Globus pallidus (tissue), 1 donor: ENCODE results near the gene PHKB.
"Not testable (repeated sequence)": the region's sequence is repeated elsewhere in the genome, so short reads cannot be mapped to it uniquely, and the experiment has no call there.

ENCODE experiments used
- DNase-seq: peaks from one replicate; pipeline ENCODE4 v3.0.0-alpha.2; 2015; ENCODE audit warnings: low spot score

The PHKB gene

DNA sequence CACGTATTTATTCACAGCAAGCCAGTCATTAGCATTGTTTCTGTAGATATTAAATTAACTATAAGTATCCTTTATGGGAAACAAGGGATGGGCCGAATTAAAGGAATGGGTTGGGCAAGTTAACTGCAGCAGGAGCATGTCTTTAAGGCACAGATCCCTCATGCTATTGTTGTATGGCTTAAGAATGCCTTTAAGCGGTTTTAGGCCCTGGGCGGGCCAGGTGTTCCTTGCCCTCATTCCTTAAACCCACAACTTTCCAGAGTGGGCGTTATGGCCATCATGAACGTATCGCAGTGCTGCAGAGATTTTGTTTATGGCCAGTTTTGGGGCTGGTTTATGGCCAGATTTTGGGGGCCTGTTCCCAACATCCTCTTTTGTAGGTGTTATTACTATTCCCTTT is 9.1 kb downstream of the PHKB start:
- DNase-seq: no peak

DNA sequence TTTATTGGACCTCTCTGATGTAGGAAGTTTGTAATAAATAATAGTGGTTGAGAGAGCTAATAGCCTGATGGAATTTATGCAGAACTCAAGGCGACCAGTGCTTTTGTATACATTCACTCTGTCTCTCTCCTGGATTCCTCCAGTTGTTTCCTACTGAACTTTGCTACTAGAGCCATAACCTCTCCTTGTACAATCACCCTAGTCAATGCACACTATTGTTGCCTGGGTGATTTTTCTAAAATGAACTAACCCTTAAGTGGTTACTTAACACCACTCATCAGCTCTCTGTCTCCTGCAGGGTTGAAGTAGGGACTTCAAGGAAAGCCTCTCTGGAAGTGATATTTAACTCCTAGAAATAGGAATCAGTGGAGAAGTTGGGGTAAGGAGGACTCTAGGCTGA is 9.7 kb downstream of the PHKB start:
- DNase-seq: no peak

DNA sequence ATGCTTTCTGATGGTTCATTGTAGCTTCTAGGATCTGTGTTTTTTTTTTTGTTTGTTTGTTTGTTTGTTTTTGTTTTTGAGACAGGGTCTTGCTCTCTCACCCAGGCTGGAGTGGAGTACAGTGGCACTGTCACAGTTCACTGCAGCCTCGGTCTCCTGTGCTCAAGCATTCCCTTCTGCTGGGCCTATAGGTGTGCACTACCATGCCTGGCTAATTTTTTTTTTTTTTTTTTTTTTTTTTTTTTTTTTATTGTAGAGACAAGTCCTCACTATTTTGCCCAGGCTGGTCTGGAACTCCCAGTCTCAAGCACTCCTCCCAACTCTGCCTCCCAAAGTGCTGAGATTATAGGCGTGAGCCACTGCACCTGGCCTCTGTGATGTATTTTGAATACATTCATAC is 11.9 kb downstream of the PHKB start:
- not testable (repeated sequence) for DNase-seq

DNA sequence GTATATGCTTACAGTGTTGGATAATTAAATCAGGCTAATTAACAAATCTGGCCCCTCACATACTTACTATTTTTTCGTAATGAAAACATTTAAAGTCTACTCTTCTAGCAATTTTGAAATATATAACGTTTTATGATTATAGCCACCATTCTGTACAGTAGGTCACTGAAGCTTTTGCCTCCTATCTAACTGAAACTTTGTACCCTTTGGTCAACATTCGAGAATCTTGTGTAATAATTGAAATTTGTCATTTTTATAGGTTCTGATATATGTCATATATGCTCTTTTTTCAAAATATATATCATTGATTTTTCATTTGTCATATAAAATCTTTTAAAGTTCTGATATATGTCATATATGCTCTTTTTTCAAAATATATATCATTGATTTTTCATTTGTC is 12.7 kb downstream of the PHKB start:
- no peak for DNase-seq

DNA sequence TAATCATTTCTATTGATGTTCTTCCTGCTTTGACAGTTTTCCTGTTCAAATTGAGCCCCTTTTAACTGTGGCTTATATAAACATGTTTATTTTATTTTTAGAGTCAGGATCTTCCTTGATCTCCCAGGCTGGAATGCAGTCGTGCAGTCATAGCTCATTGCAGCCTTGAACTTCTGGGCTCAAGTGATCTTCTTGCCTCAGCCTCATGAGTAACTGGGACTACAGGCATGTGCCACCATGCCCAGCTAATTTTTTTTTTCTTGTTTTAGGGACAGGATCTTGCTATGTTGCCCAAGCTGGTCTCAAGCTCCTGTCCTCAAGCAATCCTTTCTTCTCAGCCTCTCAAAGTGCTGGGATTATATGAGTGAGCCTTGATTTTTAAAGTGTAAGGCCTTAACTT is 14.7 kb downstream of the PHKB start:
- no peak for DNase-seq

DNA sequence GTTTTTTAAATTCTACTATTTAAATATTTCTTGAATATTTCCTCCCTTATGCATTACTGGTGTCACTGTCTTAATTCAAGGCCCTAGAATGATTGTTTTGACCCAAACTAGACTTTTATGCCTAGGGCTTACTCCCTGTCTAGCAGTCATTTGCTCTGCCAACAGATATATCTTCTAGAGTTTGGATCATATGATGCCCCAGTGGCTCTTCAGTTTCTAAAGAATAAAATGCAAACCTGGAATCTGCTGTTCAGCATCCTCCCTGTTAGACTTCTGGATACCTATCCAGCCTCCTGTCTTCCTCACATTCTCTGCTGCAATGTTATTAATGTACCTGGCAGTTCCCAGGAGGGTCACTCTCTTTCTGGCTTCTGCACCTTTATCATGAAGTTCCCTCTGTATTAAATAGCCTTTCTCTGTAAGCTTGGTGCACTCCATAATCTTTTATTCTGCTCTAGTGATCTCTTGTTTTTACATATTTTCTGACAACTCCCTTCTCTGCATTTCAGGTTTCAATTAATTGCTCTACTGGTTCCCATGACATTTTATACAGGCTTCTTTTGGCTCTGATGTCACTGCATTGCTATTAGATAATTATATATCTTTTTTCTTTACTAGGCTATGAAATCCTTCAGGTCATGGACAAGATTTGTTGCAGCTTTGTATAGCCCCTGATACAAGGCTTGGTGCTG is 15.7 kb downstream of the PHKB start:
- no peak for DNase-seq

DNA sequence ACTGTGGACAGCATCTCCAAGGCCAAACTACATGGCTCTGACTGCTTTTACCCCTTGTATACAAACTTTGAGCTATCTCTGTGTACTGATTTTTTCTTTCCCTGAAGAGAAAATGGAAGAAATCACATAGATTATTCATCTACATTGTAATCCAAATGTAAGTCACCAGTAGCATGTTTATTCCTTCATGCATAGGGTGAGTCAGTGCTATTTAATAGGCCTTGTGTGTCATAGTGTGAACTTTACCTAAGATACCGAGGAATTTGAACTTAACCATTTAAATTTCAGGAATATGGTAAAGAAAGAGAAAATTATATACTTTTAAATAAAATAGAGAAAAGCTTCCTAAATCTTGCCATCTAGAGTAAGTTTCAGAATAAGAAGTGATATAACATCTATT is 16.5 kb downstream of the PHKB start:
- no peak for DNase-seq

DNA sequence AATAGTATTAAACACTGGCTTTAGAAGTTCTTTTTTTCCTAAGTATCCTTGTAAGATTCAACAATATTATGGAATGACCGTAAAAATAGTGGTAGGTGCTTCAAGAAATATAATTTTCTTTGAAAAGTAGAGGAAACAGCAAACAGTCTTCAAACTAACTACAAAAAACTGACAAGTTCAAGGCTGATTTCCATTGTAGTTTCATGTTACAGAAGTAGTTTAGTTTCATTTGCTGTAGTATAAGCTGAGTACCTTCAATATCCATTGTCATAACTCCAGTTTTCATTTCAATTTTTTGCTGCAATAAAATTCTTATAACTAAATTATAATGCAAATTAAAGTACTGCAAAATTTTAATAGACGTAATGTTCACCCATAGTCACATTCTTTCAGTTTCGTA is 19.3 kb downstream of the PHKB start:
- no peak for DNase-seq

DNA sequence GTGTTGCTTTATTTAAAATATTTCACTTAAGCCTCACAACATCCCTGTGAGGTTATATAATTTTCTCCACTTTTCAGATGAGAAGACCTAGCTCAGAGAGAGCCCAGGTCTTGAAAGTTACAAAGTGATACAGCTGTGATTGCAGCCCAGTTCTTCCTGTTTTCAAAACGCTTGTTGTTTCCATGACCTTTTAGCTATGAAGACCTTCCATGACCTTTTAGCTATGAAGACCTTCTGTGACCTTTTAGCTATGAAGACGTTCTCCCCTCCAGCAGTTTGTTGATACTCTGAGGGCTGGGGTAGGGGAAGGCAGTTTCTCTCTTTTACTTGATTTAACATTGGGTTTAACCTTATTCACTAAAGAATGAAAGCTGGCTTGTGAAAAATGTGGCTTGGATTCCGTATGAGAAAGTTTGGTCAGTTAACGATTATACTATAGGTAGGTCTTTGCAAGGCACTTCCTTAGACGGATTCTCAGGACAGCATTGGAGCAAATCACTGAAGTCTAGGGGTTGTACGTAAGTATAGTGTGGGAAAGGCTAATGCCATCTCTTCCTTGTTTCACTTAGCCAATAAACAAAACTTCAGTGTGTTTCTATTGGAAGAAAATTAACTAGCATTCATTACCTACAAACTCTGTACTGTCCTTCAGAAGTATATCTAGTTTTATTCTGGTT is 20.7 kb downstream of the PHKB start:
- no peak for DNase-seq

DNA sequence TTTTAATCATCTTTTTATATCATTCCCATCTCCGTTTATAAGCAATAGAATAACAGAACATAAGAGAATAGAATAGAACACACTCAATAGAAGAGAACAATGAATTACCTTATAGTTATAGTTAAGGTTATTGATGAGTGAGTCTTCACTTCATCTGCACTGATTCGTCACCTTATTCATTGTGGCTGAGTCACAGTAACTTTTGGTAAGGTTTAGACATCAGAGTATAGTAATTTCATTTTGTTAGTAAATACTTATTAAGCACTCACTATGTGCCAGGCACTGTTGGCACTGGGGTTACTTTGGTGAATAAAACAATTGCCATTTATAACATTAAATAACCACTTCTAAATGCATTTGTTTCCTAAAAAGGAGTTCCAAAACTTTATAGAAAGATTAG is 22.5 kb downstream of the PHKB start:
- DNase-seq: no peak

DNA sequence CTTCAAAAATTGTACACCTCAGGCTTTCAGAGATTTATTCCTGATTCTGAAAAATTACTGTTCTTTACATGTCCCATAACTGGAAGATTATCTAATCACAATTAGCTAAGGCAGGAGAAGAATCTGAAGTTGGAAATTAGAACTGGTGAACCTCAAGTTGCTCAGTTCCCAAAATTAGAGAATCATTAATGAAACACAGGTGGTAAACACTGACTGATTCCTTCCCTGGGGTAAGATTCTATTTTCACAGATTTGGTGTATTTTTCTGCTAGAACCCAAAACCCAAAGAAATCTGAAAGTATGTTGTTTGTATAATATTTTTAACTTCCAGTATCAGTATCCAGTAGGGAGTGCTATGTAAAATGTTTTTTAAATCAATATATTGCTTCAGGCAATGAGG is 25.7 kb downstream of the PHKB start:
- no peak for DNase-seq

DNA sequence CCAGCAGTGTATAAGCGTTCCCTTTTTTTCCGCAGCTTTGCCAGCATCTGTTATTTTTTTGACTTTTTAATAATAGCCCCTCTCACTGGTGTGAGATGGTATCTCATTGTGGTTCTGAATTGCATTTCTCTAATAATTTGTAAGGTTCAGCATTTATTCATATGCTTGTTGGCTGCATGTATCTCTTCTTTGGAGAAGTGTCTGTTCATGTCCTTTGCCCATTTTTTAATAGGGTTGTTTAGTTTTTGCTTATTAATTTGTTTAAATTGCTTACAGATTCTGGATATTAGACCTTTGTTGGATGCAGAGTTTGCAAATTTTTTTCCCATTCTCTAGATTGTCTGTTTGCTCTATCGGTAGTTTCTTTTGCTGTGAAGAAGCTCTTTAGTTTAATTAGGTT is 26.9 kb downstream of the PHKB start:
- DNase-seq: no peak

DNA sequence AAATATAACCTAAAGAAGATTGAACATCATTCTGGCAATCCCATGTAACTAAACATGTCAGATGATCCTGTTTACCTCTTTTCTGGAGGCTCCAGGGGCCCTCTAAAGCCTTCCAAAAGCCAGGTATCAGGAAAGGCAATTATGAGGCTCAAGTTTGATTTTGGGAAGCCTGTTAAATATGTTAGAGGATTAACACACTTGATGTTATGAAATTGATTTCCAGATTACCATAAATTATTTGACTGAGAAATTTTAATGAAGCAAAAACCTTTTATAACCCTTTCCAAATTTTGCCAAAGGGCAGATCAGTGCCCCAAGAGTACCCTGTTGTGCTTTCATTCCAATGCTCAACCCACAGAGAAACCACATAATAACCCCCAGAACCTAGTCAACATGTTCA is 29.3 kb downstream of the PHKB start:
- no peak for DNase-seq

DNA sequence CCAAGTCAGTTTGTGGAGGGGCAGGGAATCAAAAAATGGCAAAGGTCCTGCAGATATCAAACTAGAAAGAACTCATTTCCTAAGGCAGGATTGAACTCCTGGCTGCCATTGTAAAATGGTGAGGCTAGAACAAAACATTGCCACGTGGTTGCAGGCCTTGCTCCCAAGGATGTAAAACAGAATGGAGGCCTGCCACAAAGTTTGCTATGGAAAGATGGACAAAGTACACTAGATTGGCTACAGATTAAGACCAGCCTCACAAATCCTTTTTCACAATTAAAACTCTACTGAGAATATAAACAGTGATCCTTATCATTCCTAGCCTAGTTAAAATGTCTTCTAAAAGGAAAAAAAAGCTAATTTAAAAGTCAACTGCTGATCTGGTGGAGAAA is 30.9 kb downstream of the PHKB start:
- DNase-seq: no peak

DNA sequence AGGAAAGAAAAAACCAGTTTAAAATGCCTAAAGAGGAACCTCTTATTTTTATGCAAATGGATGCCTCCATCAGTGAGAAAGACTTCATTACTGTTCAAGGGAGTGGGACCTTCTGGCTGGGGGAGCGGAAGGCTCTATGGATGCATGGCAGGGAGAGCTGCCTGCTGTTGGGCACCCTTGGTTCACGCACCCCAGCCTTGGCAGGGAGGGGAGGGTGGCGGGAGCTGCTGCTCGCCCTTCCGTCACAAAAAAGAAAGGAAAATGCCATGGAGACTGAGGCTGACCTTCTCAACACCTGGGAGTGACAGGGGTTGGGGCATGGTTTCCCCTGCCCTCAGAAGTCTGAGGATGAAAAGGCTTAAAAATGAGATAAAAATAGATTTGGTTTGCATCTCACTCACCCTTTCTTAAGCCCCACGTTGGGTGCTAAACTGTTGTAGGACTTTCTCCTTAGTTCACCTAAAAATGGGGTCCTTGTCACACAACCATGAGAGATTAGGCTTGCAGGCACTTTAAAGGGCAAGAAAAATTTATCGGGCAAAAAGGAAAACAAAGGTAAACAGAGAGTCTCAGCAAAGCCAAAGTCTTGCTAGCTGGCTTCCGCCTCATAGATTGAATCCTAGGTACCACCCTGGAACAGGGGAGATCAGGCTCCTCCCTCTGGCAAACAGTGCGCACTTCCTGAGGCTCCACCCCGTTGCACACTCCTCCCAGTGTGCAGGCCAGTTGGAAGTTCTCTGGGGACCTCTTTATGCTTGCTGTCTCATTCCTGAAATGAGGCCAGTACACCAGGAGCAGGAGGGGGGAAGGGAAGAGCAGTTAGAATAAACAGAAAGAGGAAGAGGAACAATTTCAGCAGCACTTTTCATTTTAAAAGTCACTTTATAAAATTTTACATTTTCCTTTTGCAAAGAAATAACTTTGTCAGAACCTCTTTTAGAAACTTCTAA is 31.6 kb downstream of the PHKB start:
- DNase-seq: peak; percentile 51

DNA sequence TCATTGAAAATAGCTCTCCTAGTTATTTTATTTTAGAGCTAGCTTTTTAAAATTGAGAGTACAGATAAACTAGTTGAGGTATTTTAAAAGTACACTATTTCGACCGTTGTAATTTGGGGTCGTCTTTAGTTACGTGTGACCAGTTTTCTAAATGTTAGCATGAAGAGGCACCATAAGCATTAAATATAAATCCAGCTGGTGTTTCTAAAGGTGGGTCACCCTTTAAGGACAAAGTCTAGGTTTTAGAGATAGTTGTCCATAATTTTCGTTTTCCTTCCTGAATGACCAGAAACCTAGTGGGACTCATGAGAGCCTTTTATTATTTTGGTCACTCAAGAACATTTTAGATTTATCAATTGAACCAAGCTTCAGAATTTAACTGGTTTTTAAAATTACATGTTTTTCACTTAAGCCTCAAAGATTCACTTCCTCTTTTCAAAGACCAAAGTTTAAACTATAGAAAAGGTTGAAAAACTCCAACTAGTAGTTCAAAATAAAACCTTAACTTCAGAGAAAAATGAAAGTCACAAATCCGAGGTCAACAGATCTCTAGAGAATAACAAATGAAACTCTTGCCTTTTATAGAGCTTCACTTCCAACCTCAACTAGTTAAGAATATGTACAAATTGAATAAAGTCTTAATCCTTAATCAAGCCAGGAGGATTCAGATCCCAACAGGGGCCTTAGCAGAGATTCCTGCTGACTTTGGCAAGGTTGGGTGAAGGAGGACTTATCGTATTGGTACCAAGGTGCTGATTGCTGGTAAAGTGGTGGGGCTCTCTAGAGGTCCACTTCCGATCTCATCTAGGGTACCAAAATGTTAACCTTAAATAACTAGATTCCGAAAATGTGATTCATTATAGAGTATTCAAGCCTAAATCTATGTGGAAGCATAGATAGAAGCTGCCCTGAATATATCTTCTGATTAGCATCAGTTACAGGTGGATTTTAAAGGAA is 32.5 kb downstream of the PHKB start:
- no peak for DNase-seq

DNA sequence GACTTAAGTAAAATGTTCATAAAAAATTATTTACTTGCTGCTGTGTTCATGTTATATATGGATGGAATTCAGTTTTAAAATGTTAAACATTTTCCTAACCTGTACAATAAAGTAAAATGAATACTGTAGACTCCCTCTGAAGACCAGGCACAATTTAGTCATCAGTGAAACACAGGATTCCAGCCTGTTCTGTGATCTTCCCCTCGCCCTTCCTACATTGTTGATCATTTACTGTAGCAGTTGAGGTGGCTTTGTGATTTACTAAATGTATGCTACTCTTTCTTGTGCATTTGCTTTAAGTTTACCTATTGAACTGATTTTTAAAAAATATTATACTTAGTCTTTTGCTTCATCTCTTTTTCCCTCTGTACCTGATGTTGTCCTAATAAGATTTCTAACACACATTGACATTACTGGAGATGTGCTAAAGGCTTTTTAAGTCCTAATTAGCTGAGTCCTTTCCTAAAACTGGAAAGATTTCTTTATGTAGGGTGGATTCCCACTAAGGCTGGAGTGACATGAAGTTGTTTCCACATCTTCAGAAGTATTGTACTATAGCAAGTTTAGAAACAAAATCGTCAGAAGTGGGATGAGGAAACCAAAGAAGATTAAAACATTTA is 38.1 kb downstream of the PHKB start:
- DNase-seq: no peak

DNA sequence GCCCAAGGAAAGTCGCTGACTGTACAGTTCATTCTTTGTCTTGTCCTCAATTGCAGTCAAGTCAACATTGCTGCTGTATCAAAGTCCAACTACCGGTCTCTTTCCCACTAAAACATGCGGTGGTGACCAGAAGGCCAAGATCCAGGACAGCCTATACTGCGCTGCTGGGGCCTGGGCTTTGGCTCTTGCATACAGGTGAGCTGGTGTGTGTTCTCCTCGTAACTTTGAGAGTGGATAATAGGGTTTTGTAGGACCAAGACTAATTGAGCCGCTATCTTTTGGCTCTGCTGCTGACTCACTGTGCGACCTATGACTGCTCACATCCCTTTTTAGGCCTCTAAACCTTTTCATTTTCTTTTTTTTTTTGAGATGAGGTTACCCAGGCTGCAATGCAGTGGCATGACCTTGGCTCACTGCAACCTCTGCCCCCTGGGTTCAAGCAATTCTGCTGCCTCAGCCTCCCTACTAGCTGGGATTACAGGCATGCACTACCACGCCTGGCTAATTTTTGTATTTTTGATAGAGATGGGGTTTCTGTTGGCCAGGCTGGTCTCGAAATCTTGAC is 38.7 kb downstream of the PHKB start:
- DNase-seq: no peak

DNA sequence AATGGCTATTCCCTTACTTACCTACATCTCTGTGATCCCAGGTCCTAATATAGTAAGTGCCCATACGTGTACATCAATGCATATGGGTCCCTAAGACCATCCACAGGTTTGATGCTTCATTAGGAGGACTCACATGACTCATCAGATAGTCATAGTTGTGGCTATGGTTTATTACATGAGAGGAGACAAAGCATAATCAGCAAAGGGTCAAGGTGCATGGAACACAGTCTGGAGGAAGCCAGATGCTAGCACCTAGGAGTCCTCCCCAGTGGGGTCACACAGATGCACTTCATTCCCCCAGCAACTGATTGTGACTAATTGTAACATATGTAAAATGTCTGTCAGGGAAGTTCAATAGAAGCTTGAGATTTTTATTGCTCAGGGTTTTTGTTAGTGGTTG is 42.8 kb downstream of the PHKB start:
- no peak for DNase-seq

DNA sequence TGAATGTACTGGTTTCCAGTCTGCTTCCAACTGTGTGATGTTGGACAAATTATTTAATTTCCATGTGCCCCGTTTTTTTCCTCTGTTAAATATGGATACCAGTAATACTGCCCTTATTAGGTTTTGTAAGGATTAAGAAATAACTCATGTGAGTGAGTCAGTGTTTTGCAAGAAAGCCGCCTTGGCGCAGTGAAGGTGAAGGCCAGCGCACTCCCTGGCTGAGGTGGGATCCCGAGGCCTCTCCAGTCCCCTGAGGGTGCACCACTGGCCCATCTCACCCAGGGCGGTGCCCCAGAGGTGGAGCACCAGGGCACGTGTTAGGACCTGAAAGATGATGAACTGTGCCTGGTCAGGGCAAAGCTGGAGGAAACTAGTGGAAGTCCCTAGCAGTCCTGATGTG is 43.5 kb downstream of the PHKB start:
- DNase-seq: no peak

DNA sequence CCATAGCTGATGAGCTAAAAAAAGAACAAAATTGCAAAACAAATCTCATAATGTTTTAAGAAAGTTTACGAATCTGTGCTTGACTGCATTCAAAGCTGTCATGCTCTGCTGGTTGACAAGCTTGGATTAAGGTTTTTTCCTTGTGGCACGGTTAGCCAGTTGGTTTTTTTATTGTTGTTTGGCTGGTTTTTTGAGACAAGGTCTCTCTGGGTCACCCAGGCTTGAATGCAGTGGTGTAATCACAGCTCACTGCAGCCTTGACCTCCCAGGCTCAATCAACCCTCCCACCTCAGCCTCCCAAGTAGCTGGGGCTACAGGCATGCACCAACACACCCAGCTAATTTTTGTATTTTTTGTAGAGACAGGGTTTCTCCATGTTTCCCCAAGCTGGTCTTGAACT is 45.7 kb downstream of the PHKB start:
- no peak for DNase-seq
